ENCODE results near the gene TRIM36.

DNA sequence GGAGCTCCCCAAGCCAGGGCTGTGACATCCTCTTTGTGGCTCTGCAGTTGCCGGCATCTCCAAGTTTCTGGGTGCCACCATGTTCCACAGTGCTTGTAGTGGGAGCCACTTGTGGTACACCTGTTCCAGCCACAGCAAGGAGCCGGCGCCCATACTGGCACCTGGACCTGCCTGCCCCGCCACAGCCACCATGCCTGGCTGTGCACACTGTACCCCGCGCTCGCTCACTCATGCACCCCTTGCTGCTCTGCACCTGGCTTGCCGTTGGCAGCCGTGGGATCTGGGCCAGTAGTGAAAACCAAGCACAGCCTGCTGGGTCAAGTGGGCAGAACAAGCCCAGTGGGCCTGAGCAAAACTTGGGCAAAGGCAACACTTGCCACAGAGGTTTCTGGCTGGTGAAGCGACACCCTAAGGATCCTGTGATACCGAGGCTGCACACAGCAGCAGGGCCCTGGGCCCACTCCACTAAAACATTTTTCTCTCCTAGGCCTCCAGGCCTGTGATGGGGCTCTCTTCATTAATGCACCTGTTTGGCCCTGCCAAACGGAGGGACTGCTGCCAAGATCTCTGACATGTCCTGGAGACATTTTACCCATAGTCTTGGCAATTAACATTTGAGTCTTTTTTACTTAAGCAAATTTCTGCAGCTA, 2.8 kb downstream of the TRIM36 start:
- TF ChIP-seq POLR2A (IDR thresholded peaks at IDR 0.05; ENCODE audit: low read depth, low read length), result no peak
- TF ChIP-seq POLR2AphosphoS5 (IDR thresholded peaks at IDR 0.05; ENCODE audit: low read depth, low read length), result no peak
